Endothelial cell of umbilical vein (primary cell): ENCODE data around the gene CACNG4. TPM values are rescaled to one million over a fixed set of nuclear protein-coding genes. Genes with fewer than 3 reads are reported as not detected.

ENCODE experiments used
- BruUV-seq: library from RNA; stranded (reverse); fragments of 400-500 nt; replicated peaks from 2 replicates; lab custom pipeline; 2021; lab: Mats Ljungman, UMichigan
- CTCF ChIA-PET: fragments of 300-600, 350-600 bp; sonication (Branson Sonifier 250); formaldehyde crosslinking; loops from one replicate; lab custom pipeline; 2021; ENCODE audit warnings: antibody characterized with exemption, inconsistent platforms; lab: Charles Lee
- POLR2A ChIA-PET: fragments of 300-600, 350-600 bp; sonication (Branson Sonifier 250); formaldehyde crosslinking; loops from one replicate; lab custom pipeline; 2021; ENCODE audit warnings: antibody characterized with exemption, inconsistent platforms; lab: Charles Lee
- DNase-seq: peaks from one replicate; pipeline ENCODE4 v3.0.0-alpha.2; 2011; ENCODE audit warnings: low read depth, low spot score
- FAIRE-seq: peaks from 2 replicates; lab custom pipeline; 2011; peaks lifted over from hg19 to GRCh38; lab: Jason Lieb, UNC
- H2AFZ ChIP-seq: 2 replicates; pipeline ENCODE4 v1.6.0; 2012; ENCODE audit warnings: low read depth, low read length, control low read depth, inconsistent platforms
- H3K27ac ChIP-seq: 2 replicates; pipeline ENCODE4 v1.5.1; 2011; ENCODE audit warnings: low read depth, mild to moderate bottlenecking, control low read depth, low read length, moderate library complexity; ENCODE audit not compliant: insufficient read depth
- H3K27me3 ChIP-seq, 2 experiments: 2 replicates each; pipeline versions ENCODE4 v1.6.0 to v1.6.1; 2011; ENCODE audit warnings: low read length in 2 of 2, mixed read lengths in 1 of 2; ENCODE audit not compliant: control insufficient read depth in 2 of 2, insufficient read depth in 2 of 2
- H3K36me3 ChIP-seq, 2 experiments: 2 replicates in 1 of 2; 3 replicates in 1 of 2; pipeline ENCODE4 v1.5.1; 2011; ENCODE audit warnings: low read length in 2 of 2, mild to moderate bottlenecking in 1 of 2, moderate library complexity in 1 of 2; ENCODE audit not compliant: control insufficient read depth in 2 of 2, insufficient read depth in 2 of 2; ENCODE audit errors: extremely low read depth in 1 of 2
- H3K4me1 ChIP-seq: 3 replicates; pipeline ENCODE4 v1.5.1; 2011; ENCODE audit warnings: mild to moderate bottlenecking, low read length; ENCODE audit not compliant: control insufficient read depth, insufficient read depth; ENCODE audit errors: extremely low read depth
- H3K4me2 ChIP-seq: 2 replicates; pipeline ENCODE4 v1.6.1; 2011; ENCODE audit warnings: low read length, control low read depth, mixed read lengths; ENCODE audit not compliant: insufficient read depth
- H3K4me3 ChIP-seq, 3 experiments: fragments of 200-600 bp in 1 of 3; sonication (generic), shearing (Covaris generic) in 1 of 3; replicated peaks in 1 of 3; 2 replicates each; pipeline ENCODE4 v1.5.1; 2011 to 2016; ENCODE audit warnings: control low read depth in 3 of 3, low read length in 3 of 3, mild to moderate bottlenecking in 2 of 3, inconsistent platforms in 1 of 3, low read depth in 1 of 3, moderate library complexity in 1 of 3; ENCODE audit not compliant: insufficient read depth in 1 of 3
- H3K79me2 ChIP-seq: 2 replicates; pipeline ENCODE4 v1.6.0; 2012; ENCODE audit warnings: low read length, inconsistent platforms; ENCODE audit not compliant: control insufficient read depth, insufficient read depth
- H3K9ac ChIP-seq: replicated peaks from 2 replicates; pipeline ENCODE3; 2011; ENCODE audit warnings: low read length, control low read depth; ENCODE audit not compliant: insufficient read depth; ENCODE audit errors: extremely low read depth
- H3K9me1 ChIP-seq: replicated peaks from 3 replicates; pipeline ENCODE4 v1.6.0; 2011; ENCODE audit warnings: mild to moderate bottlenecking, low read length; ENCODE audit not compliant: control insufficient read depth, insufficient read depth; ENCODE audit errors: extremely low read depth
- H3K9me3 ChIP-seq: replicated peaks from 2 replicates; pipeline ENCODE4 v1.5.1; 2012; ENCODE audit warnings: low read length, inconsistent platforms; ENCODE audit not compliant: control insufficient read depth, insufficient read depth
- H4K20me1 ChIP-seq: replicated peaks from 2 replicates; pipeline ENCODE3; 2011; ENCODE audit warnings: mild to moderate bottlenecking, low read length; ENCODE audit not compliant: control insufficient read depth, insufficient read depth; ENCODE audit errors: extremely low read depth
- EZH2 ChIP-seq: IDR thresholded peaks from 2 replicates; pipeline ENCODE4 v1.6.1; 2012; ENCODE audit warnings: borderline replicate concordance, low read depth, mild to moderate bottlenecking, moderate library complexity, low read length, inconsistent platforms; ENCODE audit not compliant: severe bottlenecking
- FOS ChIP-seq: IDR thresholded peaks from 2 replicates; pipeline ENCODE4 v1.6.1; 2011; ENCODE audit warnings: mild to moderate bottlenecking, low read length, moderate library complexity, borderline replicate concordance; ENCODE audit not compliant: insufficient read depth
- GATA2 ChIP-seq: IDR thresholded peaks from 2 replicates; pipeline ENCODE4 v1.7.0; 2011; ENCODE audit warnings: low read depth, mild to moderate bottlenecking, moderate library complexity, mixed read lengths, low read length; ENCODE audit not compliant: insufficient read length, insufficient read depth
- JUN ChIP-seq: IDR thresholded peaks from 2 replicates; pipeline ENCODE4 v1.6.1; 2011; ENCODE audit warnings: borderline replicate concordance, low read depth; ENCODE audit not compliant: insufficient read length, insufficient read depth
- MAX ChIP-seq: IDR thresholded peaks from 2 replicates; pipeline ENCODE4 v1.6.1; 2011; ENCODE audit not compliant: insufficient read depth, insufficient read length
- MYC ChIP-seq: IDR thresholded peaks from one replicate; pipeline ENCODE4 v1.6.1; 2011; ENCODE audit warnings: mild to moderate bottlenecking, low read depth, low read length
- POLR2A ChIP-seq: IDR thresholded peaks from 2 replicates; pipeline ENCODE4 v1.6.1; 2012; ENCODE audit warnings: low read depth, mild to moderate bottlenecking, control low read depth, low read length
- POLR2AphosphoS5 ChIP-seq: IDR thresholded peaks from 2 replicates; pipeline ENCODE4 v1.6.1; 2012; ENCODE audit warnings: low read depth, mild to moderate bottlenecking, control low read depth, low read length, moderate library complexity; ENCODE audit not compliant: insufficient read depth
- dilution Hi-C: fragments of 300-500 bp; cut with MboI; formaldehyde crosslinking; loops from one replicate; pipeline ENCODE4 v1.15.0; 2019; ENCODE audit warnings: low sequenced_read_pairs; ENCODE audit not compliant: extremely low pct_ligation_motif_present
- intact Hi-C: fragments of 100-400 bp; cut with micrococcal nuclease; formaldehyde crosslinking; loops from one replicate; pipeline ENCODE4 v1.10.0; 2022
- polyA plus RNA-seq, 4 experiments: library from polyadenylated mRNA; depleted of rRNA in 3 of 4; stranded (reverse) in 3 of 4; unstranded in 1 of 4; fragments of >200 nt; gene quantifications; 2 replicates each; pipeline versions ENCODE4 v1.2.1 to v1.2.3, GENCODE V29; 2011 to 2012; ENCODE audit warnings: missing spikeins in 1 of 4
- total RNA-seq: library from RNA; stranded (reverse); gene quantifications from 2 replicates; pipeline ENCODE4 v1.2.3, GENCODE V29; 2021
- TF ChIP-seq, protein P1 (sequence below), 2 donors: IDR thresholded peaks; 1 replicate in 1 of 2; 2 replicates in 1 of 2; pipeline ENCODE4 v1.5.1; 2011; ENCODE audit warnings: low read length in 2 of 2, mild to moderate bottlenecking in 2 of 2, moderate library complexity in 2 of 2, control low read depth in 1 of 2, inconsistent platforms in 1 of 2, low read depth in 1 of 2; ENCODE audit not compliant: insufficient read depth in 1 of 2; ENCODE audit errors: extremely low read depth in 1 of 2

Gene CACNG4
- total and polyA plus RNA-seq, 2 donors (not counting 3 experiments of a cell fraction or from before 2014, with no cell fraction given), result not detected

GRCh38 chr17:66976379-66976663 is 11.8 kb downstream of the CACNG4 start:
- H3K4me1 ChIP-seq, result no peaks in the 10 kb centered on the region
- H3K36me3 ChIP-seq, result no peaks in the 10 kb centered on the region
- H3K4me2 ChIP-seq, result no peak overlapping the region
- no peak overlapping the region for H2AFZ ChIP-seq
- CTCF ChIA-PET, result no interaction called here
- H3K27me3 ChIP-seq, result peaks cover 2 to 5% of the 10 kb centered on the region in 2 experiments
- no peaks in the 10 kb centered on the region for H3K9me3 ChIP-seq
- no peak overlapping the region for H3K27ac ChIP-seq
- dilution Hi-C loops (no loop called here), intact Hi-C loops (no loop called here)
- FAIRE-seq (no peak), DNase-seq (no peak)
- no peaks in the 10 kb centered on the region for H4K20me1 ChIP-seq
- POLR2A ChIA-PET, result no interaction called here
- TF ChIP-seq JUN (no peak), MAX (no peak), FOS (no peak), POLR2AphosphoS5 (no peak), POLR2A (no peak), EZH2 (no peak), MYC (no peak), GATA2 (no peak)
- TF ChIP-seq, protein P1, sequence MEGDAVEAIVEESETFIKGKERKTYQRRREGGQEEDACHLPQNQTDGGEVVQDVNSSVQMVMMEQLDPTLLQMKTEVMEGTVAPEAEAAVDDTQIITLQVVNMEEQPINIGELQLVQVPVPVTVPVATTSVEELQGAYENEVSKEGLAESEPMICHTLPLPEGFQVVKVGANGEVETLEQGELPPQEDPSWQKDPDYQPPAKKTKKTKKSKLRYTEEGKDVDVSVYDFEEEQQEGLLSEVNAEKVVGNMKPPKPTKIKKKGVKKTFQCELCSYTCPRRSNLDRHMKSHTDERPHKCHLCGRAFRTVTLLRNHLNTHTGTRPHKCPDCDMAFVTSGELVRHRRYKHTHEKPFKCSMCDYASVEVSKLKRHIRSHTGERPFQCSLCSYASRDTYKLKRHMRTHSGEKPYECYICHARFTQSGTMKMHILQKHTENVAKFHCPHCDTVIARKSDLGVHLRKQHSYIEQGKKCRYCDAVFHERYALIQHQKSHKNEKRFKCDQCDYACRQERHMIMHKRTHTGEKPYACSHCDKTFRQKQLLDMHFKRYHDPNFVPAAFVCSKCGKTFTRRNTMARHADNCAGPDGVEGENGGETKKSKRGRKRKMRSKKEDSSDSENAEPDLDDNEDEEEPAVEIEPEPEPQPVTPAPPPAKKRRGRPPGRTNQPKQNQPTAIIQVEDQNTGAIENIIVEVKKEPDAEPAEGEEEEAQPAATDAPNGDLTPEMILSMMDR (IDR thresholded peaks at IDR 0.05; ENCODE audit: extremely low read depth in 1 of 2, insufficient read depth in 1 of 2, low read depth in 1 of 2, low read length in 2 of 2), result no peak
- no peaks in the 10 kb centered on the region for H3K9me1 ChIP-seq
- H3K9ac ChIP-seq, result no peak overlapping the region
- H3K4me3 ChIP-seq, result no peak overlapping the region
- no peaks in the 10 kb centered on the region for H3K79me2 ChIP-seq
- BruUV-seq, result no TSS peak
